NCI-H226 (cell line): ENCODE measurements around the gene PRRC2C.
A peak's percentile ranks its signal among the peaks of the same experiment; 100 is the strongest.
"Not testable (repeated sequence)": the region's sequence is repeated elsewhere in the genome, so short reads cannot be mapped to it uniquely, and the experiment has no call there.

Experiments used
- DNase-seq: peaks from one replicate; pipeline ENCODE4 v3.0.0-alpha.2; 2015

Gene PRRC2C

GRCh38 chr1:171500803-171501202, 15.5 kb downstream of the PRRC2C start:
- DNase-seq, result no peak

GRCh38 chr1:171501305-171502024, 16.1 kb downstream of the PRRC2C start:
- DNase-seq, result no peak

GRCh38 chr1:171506525-171507304, 21.4 kb downstream of the PRRC2C start:
- DNase-seq, result no peak

GRCh38 chr1:171507435-171507834, 22.1 kb downstream of the PRRC2C start:
- DNase-seq, result no peak

GRCh38 chr1:171509191-171509590, 23.9 kb downstream of the PRRC2C start:
- no peak for DNase-seq

- DNase-seq, result no peak
Observed at GRCh38 chr1:171513743-171514142, 28.4 kb downstream of the PRRC2C start.

- no peak for DNase-seq
Observed at GRCh38 chr1:171515299-171515698, 30.0 kb downstream of the PRRC2C start.

GRCh38 chr1:171515741-171516140, 30.4 kb downstream of the PRRC2C start:
- no peak for DNase-seq

GRCh38 chr1:171521567-171521966, 36.2 kb downstream of the PRRC2C start:
- DNase-seq, result no peak

- no peak for DNase-seq
Observed at GRCh38 chr1:171530676-171531075, 45.3 kb downstream of the PRRC2C start.

GRCh38 chr1:171532520-171532919, 47.2 kb downstream of the PRRC2C start:
- DNase-seq, result no peak

- no peak for DNase-seq
Observed at GRCh38 chr1:171545523-171545922, 60.2 kb downstream of the PRRC2C start.

GRCh38 chr1:171550050-171550449, 64.7 kb downstream of the PRRC2C start:
- no peak for DNase-seq

GRCh38 chr1:171550598-171551100, 65.3 kb downstream of the PRRC2C start:
- DNase-seq, result not testable (repeated sequence)

GRCh38 chr1:171553960-171554359, 68.6 kb downstream of the PRRC2C start:
- peak; percentile 48 for DNase-seq

- peak; percentile 36 for DNase-seq
Observed at GRCh38 chr1:171563675-171564074, 78.3 kb downstream of the PRRC2C start.

- no peak for DNase-seq
Observed at GRCh38 chr1:171566467-171566866, 81.1 kb downstream of the PRRC2C start.

GRCh38 chr1:171570295-171570694, 85.0 kb downstream of the PRRC2C start:
- DNase-seq, result no peak

- no peak for DNase-seq
Observed at GRCh38 chr1:171576144-171576543, 90.8 kb downstream of the PRRC2C start.

- no peak for DNase-seq
Observed at GRCh38 chr1:171581226-171581625, 95.9 kb downstream of the PRRC2C start.

GRCh38 chr1:171581766-171582165, 96.4 kb downstream of the PRRC2C start:
- DNase-seq, result no peak

GRCh38 chr1:171582589-171582988, 97.3 kb downstream of the PRRC2C start:
- DNase-seq, result no peak

- DNase-seq, result no peak
Observed at GRCh38 chr1:171583591-171584201, 98.4 kb downstream of the PRRC2C start.

- no peak for DNase-seq
Observed at GRCh38 chr1:171585715-171586114, 100.4 kb downstream of the PRRC2C start.
